HG03196 (cell line): ENCODE data around the gene ST3GAL5.
"Not testable (repeated sequence)": the region's sequence is repeated elsewhere in the genome, so short reads cannot be mapped to it uniquely, and the experiment has no call there.

Experiments
- ATAC-seq: cut with Tn5 transposase; IDR thresholded peaks from one replicate; pipeline ENCODE4 v1.9.1; 2021; ENCODE audit not compliant: unreplicated experiment

The ST3GAL5 gene

GRCh38 chr2:85888684-85889626 lies at the start of gene ST3GAL5:
ST3GAL5 (minus strand) TSS chr2:85888990; CDS start chr2:85888905, 85 bp downstream.
- peak; percentile 87 for ATAC-seq

- ATAC-seq = no peak
These were observed 49.7 kb upstream of the ST3GAL5 start for GRCh38 chr2:85938456-85938855.

GRCh38 chr2:85937069-85937439 lies 48.3 kb upstream of the ST3GAL5 start:
- ATAC-seq = no peak

GRCh38 chr2:85936421-85937068 lies 47.8 kb upstream of the ST3GAL5 start:
- no peak for ATAC-seq

GRCh38 chr2:85935746-85936208 lies 47.0 kb upstream of the ST3GAL5 start:
- no peak for ATAC-seq

GRCh38 chr2:85935170-85935745 lies 46.5 kb upstream of the ST3GAL5 start:
- no peak for ATAC-seq

GRCh38 chr2:85933753-85934594 lies 45.2 kb upstream of the ST3GAL5 start:
- ATAC-seq = no peak

- ATAC-seq = not testable (repeated sequence)
These were observed 42.4 kb upstream of the ST3GAL5 start for GRCh38 chr2:85931151-85931550.

- ATAC-seq = no peak
These were observed 41.6 kb upstream of the ST3GAL5 start for GRCh38 chr2:85930129-85931124.

GRCh38 chr2:85929096-85930050 lies 40.6 kb upstream of the ST3GAL5 start:
- no peak for ATAC-seq

- no peak for ATAC-seq
These were observed 38.3 kb upstream of the ST3GAL5 start for GRCh38 chr2:85926931-85927661.

- no peak for ATAC-seq
These were observed 37.7 kb upstream of the ST3GAL5 start for GRCh38 chr2:85926526-85926925.

GRCh38 chr2:85925216-85925671 lies 36.5 kb upstream of the ST3GAL5 start:
- no peak for ATAC-seq

- ATAC-seq = no peak
These were observed 35.7 kb upstream of the ST3GAL5 start for GRCh38 chr2:85924522-85924921.

GRCh38 chr2:85922199-85922598 lies 33.4 kb upstream of the ST3GAL5 start:
- no peak for ATAC-seq

GRCh38 chr2:85921659-85922058 lies 32.9 kb upstream of the ST3GAL5 start:
- no peak for ATAC-seq

- ATAC-seq = no peak
These were observed 32.2 kb upstream of the ST3GAL5 start for GRCh38 chr2:85920810-85921545.
